ENCODE results near the gene FLACC1.
"Not testable (repeated sequence)": the region's sequence is repeated elsewhere in the genome, so short reads cannot be mapped to it uniquely, and the experiment has no call there.

FLACC1 gene

GRCh38 chr2:201369775-201370174 lies 12.6 kb upstream of the FLACC1 start:
- Histone ChIP-seq H3K27me3 (ENCODE audit: control insufficient read depth, insufficient read depth, low read length) (no peaks in the 10 kb centered on the region), H3K4me1 (ENCODE audit: control insufficient read depth, insufficient read depth, low read length) (no peaks in the 10 kb centered on the region), H3K36me3 (ENCODE audit: control insufficient read depth, insufficient read depth, low read length) (no peaks in the 10 kb centered on the region), H3K9me3 (ENCODE audit: control insufficient read depth, insufficient read depth, low read length) (no peaks in the 10 kb centered on the region), H3K27ac (ENCODE audit: low read depth, low read length) (no peak overlapping the region), H3K9ac (ENCODE audit: low read depth, low read length) (no peak overlapping the region), H3K4me3 (ENCODE audit: low read depth, low read length) (no peak overlapping the region)

DNA sequence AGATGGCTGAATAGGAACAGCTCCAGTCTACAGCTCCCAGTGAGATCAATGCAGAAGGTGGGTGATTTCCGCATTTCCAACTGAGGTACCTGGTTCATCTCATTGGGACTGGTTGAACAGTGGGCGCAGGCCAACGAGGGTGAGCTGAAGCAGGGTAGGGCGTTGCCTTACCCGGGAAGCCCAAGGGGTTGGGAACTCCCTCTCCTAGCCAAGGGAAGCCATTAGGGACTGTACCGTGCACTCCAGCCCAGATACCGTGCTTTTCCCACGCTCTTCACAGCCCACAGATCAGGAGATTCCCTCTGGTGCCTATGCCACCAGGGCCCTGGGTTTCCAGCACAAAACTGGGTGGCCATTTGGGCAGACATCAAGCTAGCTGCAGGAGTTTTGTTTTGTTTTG lies 12.2 kb upstream of the FLACC1 start:
- H3K9me3 ChIP-seq (ENCODE audit: control insufficient read depth, insufficient read depth, low read length); H3K4me1 ChIP-seq (ENCODE audit: control insufficient read depth, insufficient read depth, low read length); H3K9ac ChIP-seq (ENCODE audit: low read depth, low read length); H3K4me3 ChIP-seq (ENCODE audit: low read depth, low read length); H3K27ac ChIP-seq (ENCODE audit: low read depth, low read length); H3K27me3 ChIP-seq (ENCODE audit: control insufficient read depth, insufficient read depth, low read length); H3K36me3 ChIP-seq (ENCODE audit: control insufficient read depth, insufficient read depth, low read length): not testable (repeated sequence)

GRCh38 chr2:201366146-201366545 lies 9.0 kb upstream of the FLACC1 start:
- no peaks in the 10 kb centered on the region for H3K9me3 ChIP-seq (ENCODE audit: control insufficient read depth, insufficient read depth, low read length)
- no peaks in the 10 kb centered on the region for H3K4me1 ChIP-seq (ENCODE audit: control insufficient read depth, insufficient read depth, low read length)
- H3K4me3 ChIP-seq (ENCODE audit: low read depth, low read length) = no peak overlapping the region
- H3K27ac ChIP-seq (ENCODE audit: low read depth, low read length) = no peak overlapping the region
- no peaks in the 10 kb centered on the region for H3K36me3 ChIP-seq (ENCODE audit: control insufficient read depth, insufficient read depth, low read length)
- H3K27me3 ChIP-seq (ENCODE audit: control insufficient read depth, insufficient read depth, low read length) = no peaks in the 10 kb centered on the region
- no peak overlapping the region for H3K9ac ChIP-seq (ENCODE audit: low read depth, low read length)

GRCh38 chr2:201363857-201364560 lies 6.9 kb upstream of the FLACC1 start:
- Histone ChIP-seq H3K9me3 (ENCODE audit: control insufficient read depth, insufficient read depth, low read length) (no peaks in the 10 kb centered on the region), H3K27ac (ENCODE audit: low read depth, low read length) (no peak overlapping the region), H3K36me3 (ENCODE audit: control insufficient read depth, insufficient read depth, low read length) (no peaks in the 10 kb centered on the region), H3K27me3 (ENCODE audit: control insufficient read depth, insufficient read depth, low read length) (no peaks in the 10 kb centered on the region), H3K9ac (ENCODE audit: low read depth, low read length) (no peak overlapping the region), H3K4me1 (ENCODE audit: control insufficient read depth, insufficient read depth, low read length) (no peaks in the 10 kb centered on the region), H3K4me3 (ENCODE audit: low read depth, low read length) (no peak overlapping the region)

- Histone ChIP-seq H3K4me3 (ENCODE audit: low read depth, low read length) (no peak overlapping the region), H3K27ac (ENCODE audit: low read depth, low read length) (no peak overlapping the region), H3K4me1 (ENCODE audit: control insufficient read depth, insufficient read depth, low read length) (peaks cover 1% of the 10 kb centered on the region; the same call in 1 of the 2 replicates), H3K36me3 (ENCODE audit: control insufficient read depth, insufficient read depth, low read length) (no peaks in the 10 kb centered on the region), H3K27me3 (ENCODE audit: control insufficient read depth, insufficient read depth, low read length) (no peaks in the 10 kb centered on the region), H3K9me3 (ENCODE audit: control insufficient read depth, insufficient read depth, low read length) (no peaks in the 10 kb centered on the region), H3K9ac (ENCODE audit: low read depth, low read length) (no peak overlapping the region)
Measured at GRCh38 chr2:201362396-201362795, 5.3 kb upstream of the FLACC1 start.

- Histone ChIP-seq H3K27ac (ENCODE audit: low read depth, low read length) (no peak overlapping the region), H3K9me3 (ENCODE audit: control insufficient read depth, insufficient read depth, low read length) (no peaks in the 10 kb centered on the region), H3K9ac (ENCODE audit: low read depth, low read length) (no peak overlapping the region), H3K4me3 (ENCODE audit: low read depth, low read length) (no peak overlapping the region), H3K27me3 (ENCODE audit: control insufficient read depth, insufficient read depth, low read length) (no peaks in the 10 kb centered on the region), H3K36me3 (ENCODE audit: control insufficient read depth, insufficient read depth, low read length) (no peaks in the 10 kb centered on the region), H3K4me1 (ENCODE audit: control insufficient read depth, insufficient read depth, low read length) (peaks cover 3% of the 10 kb centered on the region; the same call in 1 of the 2 replicates)
Measured at GRCh38 chr2:201361078-201361733, 4.1 kb upstream of the FLACC1 start.

GRCh38 chr2:201360256-201360655 lies 3.1 kb upstream of the FLACC1 start:
- Histone ChIP-seq H3K9me3 (ENCODE audit: control insufficient read depth, insufficient read depth, low read length) (no peaks in the 10 kb centered on the region), H3K4me3 (ENCODE audit: low read depth, low read length) (no peak overlapping the region), H3K4me1 (ENCODE audit: control insufficient read depth, insufficient read depth, low read length) (peaks cover 3% of the 10 kb centered on the region; the same call in 1 of the 2 replicates), H3K36me3 (ENCODE audit: control insufficient read depth, insufficient read depth, low read length) (no peaks in the 10 kb centered on the region), H3K27me3 (ENCODE audit: control insufficient read depth, insufficient read depth, low read length) (no peaks in the 10 kb centered on the region), H3K9ac (ENCODE audit: low read depth, low read length) (no peak overlapping the region), H3K27ac (ENCODE audit: low read depth, low read length) (no peak overlapping the region)

DNA sequence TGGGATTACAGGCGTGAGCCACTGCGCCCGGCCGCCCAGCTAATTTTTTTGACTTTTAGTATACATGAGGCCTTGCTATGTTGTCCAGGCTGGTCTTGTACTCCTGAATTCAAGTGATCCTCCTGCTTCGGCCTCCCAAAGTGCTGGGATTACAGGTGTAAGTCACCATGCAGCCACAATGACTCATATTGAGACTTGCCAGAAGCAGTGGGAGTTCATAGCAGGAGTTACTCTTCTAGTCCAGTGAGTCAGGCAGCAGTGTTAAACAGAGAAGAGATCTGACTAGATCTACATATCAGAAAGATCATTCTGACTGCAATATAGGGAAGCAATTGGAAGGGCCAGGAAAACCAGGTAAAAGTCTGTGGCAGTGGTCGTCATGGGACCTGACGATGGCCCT lies 1.5 kb upstream of the FLACC1 start:
- no peaks in the 10 kb centered on the region for H3K27me3 ChIP-seq (ENCODE audit: control insufficient read depth, insufficient read depth, low read length)
- peaks cover 3% of the 10 kb centered on the region; the same call in 1 of the 2 replicates for H3K4me1 ChIP-seq (ENCODE audit: control insufficient read depth, insufficient read depth, low read length)
- H3K9ac ChIP-seq (ENCODE audit: low read depth, low read length) = no peak overlapping the region
- H3K9me3 ChIP-seq (ENCODE audit: control insufficient read depth, insufficient read depth, low read length) = no peaks in the 10 kb centered on the region
- no peaks in the 10 kb centered on the region for H3K36me3 ChIP-seq (ENCODE audit: control insufficient read depth, insufficient read depth, low read length)
- H3K27ac ChIP-seq (ENCODE audit: low read depth, low read length) = no peak overlapping the region
- H3K4me3 ChIP-seq (ENCODE audit: low read depth, low read length) = no peak overlapping the region

GRCh38 chr2:201353116-201353515 lies 4.0 kb downstream of the FLACC1 start:
- Histone ChIP-seq H3K27ac (ENCODE audit: low read depth, low read length) (no peak overlapping the region), H3K9ac (ENCODE audit: low read depth, low read length) (no peak overlapping the region), H3K36me3 (ENCODE audit: control insufficient read depth, insufficient read depth, low read length) (no peaks in the 10 kb centered on the region), H3K9me3 (ENCODE audit: control insufficient read depth, insufficient read depth, low read length) (no peaks in the 10 kb centered on the region), H3K4me3 (ENCODE audit: low read depth, low read length) (no peak overlapping the region), H3K4me1 (ENCODE audit: control insufficient read depth, insufficient read depth, low read length) (peaks cover 3% of the 10 kb centered on the region; the same call in 1 of the 2 replicates), H3K27me3 (ENCODE audit: control insufficient read depth, insufficient read depth, low read length) (no peaks in the 10 kb centered on the region)

- no peak overlapping the region for H3K4me3 ChIP-seq (ENCODE audit: low read depth, low read length)
- H3K27ac ChIP-seq (ENCODE audit: low read depth, low read length) = no peak overlapping the region
- H3K9me3 ChIP-seq (ENCODE audit: control insufficient read depth, insufficient read depth, low read length) = no peaks in the 10 kb centered on the region
- no peak overlapping the region for H3K9ac ChIP-seq (ENCODE audit: low read depth, low read length)
- no peaks in the 10 kb centered on the region for H3K36me3 ChIP-seq (ENCODE audit: control insufficient read depth, insufficient read depth, low read length)
- no peaks in the 10 kb centered on the region for H3K27me3 ChIP-seq (ENCODE audit: control insufficient read depth, insufficient read depth, low read length)
- H3K4me1 ChIP-seq (ENCODE audit: control insufficient read depth, insufficient read depth, low read length) = no peaks in the 10 kb centered on the region
Measured at GRCh38 chr2:201350879-201351278, 6.3 kb downstream of the FLACC1 start.

GRCh38 chr2:201349601-201350000 lies 7.5 kb downstream of the FLACC1 start:
- H3K9me3 ChIP-seq (ENCODE audit: control insufficient read depth, insufficient read depth, low read length) = no peaks in the 10 kb centered on the region
- H3K9ac ChIP-seq (ENCODE audit: low read depth, low read length) = no peak overlapping the region
- H3K4me3 ChIP-seq (ENCODE audit: low read depth, low read length) = no peak overlapping the region
- H3K27me3 ChIP-seq (ENCODE audit: control insufficient read depth, insufficient read depth, low read length) = no peaks in the 10 kb centered on the region
- no peaks in the 10 kb centered on the region for H3K4me1 ChIP-seq (ENCODE audit: control insufficient read depth, insufficient read depth, low read length)
- H3K27ac ChIP-seq (ENCODE audit: low read depth, low read length) = no peak overlapping the region
- H3K36me3 ChIP-seq (ENCODE audit: control insufficient read depth, insufficient read depth, low read length) = no peaks in the 10 kb centered on the region
